ENCODE data around the gene NAGS.

Gene NAGS

DNA sequence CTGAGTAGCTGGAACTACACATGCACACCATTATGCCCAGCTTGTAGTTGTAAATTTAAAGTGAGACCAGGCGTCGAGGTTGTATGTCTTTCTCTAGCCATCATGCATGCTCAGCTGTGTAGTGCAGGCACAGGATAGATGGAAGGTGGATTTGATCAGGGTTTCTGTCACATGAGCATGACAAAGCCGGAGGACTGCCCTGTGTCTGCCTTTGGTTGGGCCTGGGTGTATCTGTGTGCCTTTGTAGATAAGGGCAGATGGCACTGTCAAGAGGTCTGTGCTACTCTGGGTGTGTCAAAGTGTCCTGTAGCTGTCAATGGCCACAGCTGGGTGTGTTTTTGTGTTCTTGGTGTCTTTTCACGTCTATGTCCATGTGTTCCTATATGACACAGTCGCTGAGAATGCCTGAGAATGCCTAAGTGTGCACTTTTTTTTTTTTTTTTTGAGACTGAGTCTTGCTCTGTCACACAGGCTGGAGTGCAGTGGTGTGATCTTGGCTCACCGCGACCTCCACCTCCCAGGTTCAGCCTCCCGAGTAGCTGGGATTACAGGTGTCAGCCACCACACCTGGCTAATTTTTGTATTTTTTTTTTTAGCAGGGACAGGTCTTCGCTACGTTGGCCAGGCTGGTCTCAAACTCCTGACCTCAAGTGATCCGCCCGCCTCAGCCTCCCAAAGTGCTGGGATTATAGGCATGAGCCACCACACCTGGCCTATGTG lies 4.1 kb upstream of the NAGS start:
- Histone ChIP-seq H3K27me3 (ENCODE audit: control insufficient read depth, insufficient read depth, low read length) (peaks cover 33% of the 10 kb centered on the region), H3K27ac (ENCODE audit: low read depth, low read length) (no peak overlapping the region)

DNA sequence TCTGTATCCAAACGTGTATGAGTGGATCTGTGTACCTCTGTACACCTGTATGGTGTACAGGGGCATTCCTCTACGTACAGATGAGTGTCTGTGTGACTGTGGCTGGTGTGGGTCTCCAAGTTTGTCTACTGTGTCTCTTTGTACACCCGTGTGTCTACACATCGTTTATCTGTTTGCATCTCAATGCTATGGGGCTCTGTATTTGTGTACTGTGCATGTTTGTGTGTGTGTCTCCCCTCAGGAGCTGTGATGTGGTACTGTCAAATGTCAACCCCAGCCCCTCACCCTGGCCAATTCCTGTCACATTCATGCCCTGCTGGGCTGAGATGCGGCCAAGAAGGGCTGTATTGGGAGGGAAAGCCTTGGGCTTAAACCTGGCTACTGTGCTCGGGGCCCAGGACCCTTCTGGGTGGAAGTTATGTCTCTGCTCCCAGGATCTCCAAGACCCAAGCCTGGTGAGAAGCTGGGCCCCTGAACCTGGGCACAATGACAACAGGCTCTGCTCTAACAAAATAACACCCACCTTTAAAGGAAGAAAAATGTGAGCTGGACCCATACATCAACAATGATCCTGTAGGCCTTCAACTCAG lies 3.5 kb upstream of the NAGS start:
- no peaks in the 10 kb centered on the region for H3K9me3 ChIP-seq (ENCODE audit: control insufficient read depth, insufficient read depth, low read depth, low read length)
- peaks cover 5% of the 10 kb centered on the region; the same call in 1 of the 2 replicates for H3K4me1 ChIP-seq (ENCODE audit: control insufficient read depth, insufficient read depth, low read length)
- no peak overlapping the region for H3K9ac ChIP-seq (ENCODE audit: low read length)
- H3K36me3 ChIP-seq (ENCODE audit: control insufficient read depth, insufficient read depth, low read length) = no peaks in the 10 kb centered on the region
- no peak overlapping the region for H3K27ac ChIP-seq (ENCODE audit: low read depth, low read length)
- H3K27me3 ChIP-seq (ENCODE audit: control insufficient read depth, insufficient read depth, low read length) = peaks cover 40% of the 10 kb centered on the region
- no peak overlapping the region for H3K4me3 ChIP-seq (ENCODE audit: low read depth, low read length)

More for the DNA sequence above, 4.1 kb upstream of the NAGS start:
- H3K9ac ChIP-seq (ENCODE audit: low read length) = no peak overlapping the region
- H3K36me3 ChIP-seq (ENCODE audit: control insufficient read depth, insufficient read depth, low read length) = no peaks in the 10 kb centered on the region
- H3K4me3 ChIP-seq (ENCODE audit: low read depth, low read length) = no peak overlapping the region
- peaks cover 2% of the 10 kb centered on the region; the same call in 1 of the 2 replicates for H3K4me1 ChIP-seq (ENCODE audit: control insufficient read depth, insufficient read depth, low read length)
- no peaks in the 10 kb centered on the region for H3K9me3 ChIP-seq (ENCODE audit: control insufficient read depth, insufficient read depth, low read depth, low read length)

DNA sequence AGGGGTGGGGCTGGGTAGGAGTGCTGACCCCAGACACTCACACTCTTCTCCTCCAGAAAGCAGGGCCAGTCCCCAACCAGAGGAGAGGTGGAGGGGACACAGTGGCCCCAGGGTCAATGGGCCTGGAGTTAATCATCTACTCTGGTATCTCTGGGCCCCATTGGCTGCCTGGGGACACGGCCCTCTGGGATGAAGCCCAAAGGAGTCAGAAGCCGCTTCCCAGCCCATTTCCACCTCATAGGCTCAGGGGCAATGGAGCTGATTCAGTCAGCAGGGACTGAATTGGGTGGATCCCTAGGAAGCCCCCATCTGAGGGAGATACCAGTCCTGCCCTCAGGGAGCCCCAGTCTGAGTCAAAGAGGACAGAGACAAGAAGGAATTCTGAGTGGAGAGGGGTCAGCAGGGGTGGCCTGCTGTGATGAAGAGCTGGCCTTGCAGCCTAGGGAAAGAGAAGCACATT lies 2.9 kb upstream of the NAGS start:
- Histone ChIP-seq H3K9ac (ENCODE audit: low read length) (no peak overlapping the region), H3K27ac (ENCODE audit: low read depth, low read length) (no peak overlapping the region)

DNA sequence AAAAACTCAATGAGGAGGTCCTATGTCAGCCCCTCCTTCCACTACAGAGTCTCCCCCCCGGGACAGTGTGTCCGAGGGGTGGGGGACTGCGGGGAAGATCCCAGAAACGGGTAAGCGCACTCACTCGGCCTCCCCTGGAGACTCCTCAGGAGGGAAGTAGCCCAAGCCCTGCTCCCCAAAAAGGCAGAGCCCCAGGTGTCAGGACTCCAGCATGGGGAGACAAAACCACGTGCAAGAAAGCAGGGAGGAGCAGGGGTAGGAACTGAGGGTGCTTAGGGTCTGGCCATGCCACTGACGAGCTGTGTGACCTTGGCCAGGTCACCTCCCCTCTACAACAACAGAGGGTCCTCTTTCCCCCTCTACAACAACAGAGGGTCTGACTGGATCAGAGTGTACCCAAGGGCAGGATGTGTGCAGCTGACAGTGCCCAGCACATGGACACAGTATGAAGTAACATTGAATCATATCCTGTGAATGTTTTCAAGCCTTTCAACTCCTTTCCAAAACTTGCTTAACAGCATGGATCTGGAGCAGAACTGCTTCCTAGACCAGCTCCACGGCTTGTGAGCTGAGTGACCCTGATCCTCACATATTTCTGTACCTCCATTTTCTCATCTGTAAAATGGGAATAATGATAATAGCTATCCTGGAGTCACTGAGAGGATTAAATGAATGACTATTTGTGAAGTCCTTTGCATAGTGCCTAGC lies 2.1 kb upstream of the NAGS start:
- Histone ChIP-seq H3K9me3 (ENCODE audit: control insufficient read depth, insufficient read depth, low read depth, low read length) (no peaks in the 10 kb centered on the region), H3K27me3 (ENCODE audit: control insufficient read depth, insufficient read depth, low read length) (peaks cover 42% of the 10 kb centered on the region), H3K9ac (ENCODE audit: low read length) (no peak overlapping the region), H3K36me3 (ENCODE audit: control insufficient read depth, insufficient read depth, low read length) (no peaks in the 10 kb centered on the region), H3K27ac (ENCODE audit: low read depth, low read length) (no peak overlapping the region), H3K4me1 (ENCODE audit: control insufficient read depth, insufficient read depth, low read length) (peaks cover 5% of the 10 kb centered on the region; the same call in 1 of the 2 replicates), H3K4me3 (ENCODE audit: low read depth, low read length) (no peak overlapping the region)

More for the DNA sequence above, 2.9 kb upstream of the NAGS start:
- Histone ChIP-seq H3K27me3 (ENCODE audit: control insufficient read depth, insufficient read depth, low read length) (peaks cover 42% of the 10 kb centered on the region), H3K4me1 (ENCODE audit: control insufficient read depth, insufficient read depth, low read length) (peaks cover 5% of the 10 kb centered on the region; the same call in 1 of the 2 replicates), H3K36me3 (ENCODE audit: control insufficient read depth, insufficient read depth, low read length) (no peaks in the 10 kb centered on the region), H3K9me3 (ENCODE audit: control insufficient read depth, insufficient read depth, low read depth, low read length) (no peaks in the 10 kb centered on the region), H3K4me3 (ENCODE audit: low read depth, low read length) (no peak overlapping the region)

DNA sequence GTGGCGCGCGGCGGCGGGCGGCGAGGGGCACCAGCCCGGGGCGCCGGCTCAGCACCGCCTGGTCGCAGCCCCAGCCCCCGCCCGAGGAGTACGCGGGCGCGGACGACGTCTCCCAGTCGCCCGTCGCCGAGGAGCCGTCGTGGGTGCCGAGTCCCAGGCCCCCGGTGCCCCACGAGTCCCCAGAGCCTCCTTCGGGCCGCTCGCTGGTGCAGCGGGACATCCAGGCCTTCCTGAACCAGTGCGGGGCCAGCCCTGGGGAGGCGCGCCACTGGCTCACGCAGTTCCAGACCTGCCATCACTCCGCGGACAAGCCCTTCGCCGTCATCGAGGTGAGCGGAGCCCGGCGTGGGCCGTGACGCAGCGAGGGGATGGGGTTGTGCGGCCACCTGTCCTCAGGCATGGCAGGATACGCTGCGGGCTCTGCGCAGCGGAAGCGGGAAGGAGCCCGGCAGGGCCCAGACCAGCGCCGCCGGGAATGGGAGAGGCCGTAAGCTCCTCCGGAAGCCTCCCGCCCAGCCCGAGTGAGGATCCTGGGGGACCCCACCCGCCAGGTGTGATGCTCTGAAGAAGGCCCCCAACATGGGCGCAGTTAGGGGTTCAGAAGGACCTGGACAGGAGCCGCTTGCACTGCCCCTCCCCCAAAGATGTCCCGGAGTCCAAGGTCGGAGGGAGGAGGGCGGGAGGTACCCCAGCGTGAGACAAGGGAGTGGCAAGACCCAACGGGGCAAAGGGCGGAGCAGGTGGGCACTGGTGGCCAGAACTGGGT lies 522 bp downstream of the NAGS start:
- peaks cover 4% of the 10 kb centered on the region for H3K36me3 ChIP-seq (ENCODE audit: control insufficient read depth, insufficient read depth, low read length)
- peak overlapping the region; percentile 86 for H3K4me3 ChIP-seq (ENCODE audit: low read depth, low read length)
- H3K9ac ChIP-seq (ENCODE audit: low read length) = peak overlapping the region; percentile 57
- H3K4me1 ChIP-seq (ENCODE audit: control insufficient read depth, insufficient read depth, low read length) = peaks cover 14% of the 10 kb centered on the region
- H3K9me3 ChIP-seq (ENCODE audit: control insufficient read depth, insufficient read depth, low read depth, low read length) = no peaks in the 10 kb centered on the region
- no peak overlapping the region for H3K27ac ChIP-seq (ENCODE audit: low read depth, low read length)
- peaks cover 42% of the 10 kb centered on the region for H3K27me3 ChIP-seq (ENCODE audit: control insufficient read depth, insufficient read depth, low read length)

DNA sequence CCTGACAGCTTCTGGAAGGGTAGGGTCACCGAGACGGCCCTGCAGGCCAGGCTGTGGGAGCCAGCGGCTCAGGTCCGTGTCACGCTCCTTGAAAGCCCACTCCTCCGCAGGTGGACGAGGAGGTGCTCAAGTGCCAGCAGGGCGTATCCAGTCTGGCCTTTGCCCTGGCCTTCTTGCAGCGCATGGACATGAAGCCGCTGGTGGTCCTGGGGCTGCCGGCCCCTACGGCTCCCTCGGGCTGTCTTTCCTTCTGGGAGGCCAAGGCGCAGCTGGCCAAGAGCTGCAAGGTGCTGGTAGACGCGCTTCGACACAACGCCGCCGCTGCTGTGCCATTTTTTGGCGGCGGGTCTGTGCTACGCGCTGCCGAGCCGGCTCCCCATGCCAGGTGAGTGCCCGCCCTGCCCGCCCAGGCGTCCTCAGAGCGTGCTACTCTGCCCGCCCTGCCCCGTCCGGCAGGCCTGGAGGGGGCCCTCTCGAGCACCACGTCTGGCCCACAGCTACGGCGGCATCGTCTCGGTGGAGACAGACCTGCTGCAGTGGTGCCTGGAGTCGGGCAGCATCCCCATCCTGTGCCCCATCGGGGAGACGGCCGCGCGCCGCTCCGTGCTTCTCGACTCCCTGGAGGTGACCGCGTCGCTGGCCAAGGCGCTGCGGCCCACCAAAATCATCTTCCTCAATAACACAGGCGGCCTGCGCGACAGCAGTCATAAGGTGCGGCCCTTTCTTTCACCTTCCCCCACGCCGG lies 1.3 kb downstream of the NAGS start:
- Histone ChIP-seq H3K27ac (ENCODE audit: low read depth, low read length) (no peak overlapping the region), H3K9ac (ENCODE audit: low read length) (peak overlapping the region; percentile 66), H3K4me3 (ENCODE audit: low read depth, low read length) (peak overlapping the region; percentile 86)

DNA sequence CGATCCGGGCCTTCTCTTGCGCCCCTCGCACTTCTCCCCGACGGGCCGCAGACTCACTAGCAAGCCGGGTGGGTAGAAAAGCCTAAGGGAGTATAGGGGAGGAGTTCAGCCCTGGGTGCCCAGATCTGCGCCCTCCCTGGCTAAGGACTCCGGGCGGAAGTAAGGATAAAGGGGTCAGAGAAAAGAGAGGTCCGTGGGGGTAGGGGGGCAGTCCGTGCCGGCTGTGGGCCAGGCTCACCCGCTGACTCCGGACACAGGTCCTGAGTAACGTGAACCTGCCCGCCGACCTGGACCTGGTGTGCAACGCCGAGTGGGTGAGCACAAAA lies 1.8 kb downstream of the NAGS start:
- Histone ChIP-seq H3K9me3 (ENCODE audit: control insufficient read depth, insufficient read depth, low read depth, low read length) (no peaks in the 10 kb centered on the region), H3K4me3 (ENCODE audit: low read depth, low read length) (peak overlapping the region; percentile 86), H3K36me3 (ENCODE audit: control insufficient read depth, insufficient read depth, low read length) (peaks cover 11% of the 10 kb centered on the region), H3K27ac (ENCODE audit: low read depth, low read length) (no peak overlapping the region), H3K4me1 (ENCODE audit: control insufficient read depth, insufficient read depth, low read length) (peaks cover 14% of the 10 kb centered on the region), H3K27me3 (ENCODE audit: control insufficient read depth, insufficient read depth, low read length) (peaks cover 42% of the 10 kb centered on the region), H3K9ac (ENCODE audit: low read length) (peak overlapping the region; percentile 66)

More for the DNA sequence above, 1.3 kb downstream of the NAGS start:
- Histone ChIP-seq H3K4me1 (ENCODE audit: control insufficient read depth, insufficient read depth, low read length) (peaks cover 14% of the 10 kb centered on the region), H3K36me3 (ENCODE audit: control insufficient read depth, insufficient read depth, low read length) (peaks cover 9% of the 10 kb centered on the region), H3K9me3 (ENCODE audit: control insufficient read depth, insufficient read depth, low read depth, low read length) (no peaks in the 10 kb centered on the region), H3K27me3 (ENCODE audit: control insufficient read depth, insufficient read depth, low read length) (peaks cover 42% of the 10 kb centered on the region)

DNA sequence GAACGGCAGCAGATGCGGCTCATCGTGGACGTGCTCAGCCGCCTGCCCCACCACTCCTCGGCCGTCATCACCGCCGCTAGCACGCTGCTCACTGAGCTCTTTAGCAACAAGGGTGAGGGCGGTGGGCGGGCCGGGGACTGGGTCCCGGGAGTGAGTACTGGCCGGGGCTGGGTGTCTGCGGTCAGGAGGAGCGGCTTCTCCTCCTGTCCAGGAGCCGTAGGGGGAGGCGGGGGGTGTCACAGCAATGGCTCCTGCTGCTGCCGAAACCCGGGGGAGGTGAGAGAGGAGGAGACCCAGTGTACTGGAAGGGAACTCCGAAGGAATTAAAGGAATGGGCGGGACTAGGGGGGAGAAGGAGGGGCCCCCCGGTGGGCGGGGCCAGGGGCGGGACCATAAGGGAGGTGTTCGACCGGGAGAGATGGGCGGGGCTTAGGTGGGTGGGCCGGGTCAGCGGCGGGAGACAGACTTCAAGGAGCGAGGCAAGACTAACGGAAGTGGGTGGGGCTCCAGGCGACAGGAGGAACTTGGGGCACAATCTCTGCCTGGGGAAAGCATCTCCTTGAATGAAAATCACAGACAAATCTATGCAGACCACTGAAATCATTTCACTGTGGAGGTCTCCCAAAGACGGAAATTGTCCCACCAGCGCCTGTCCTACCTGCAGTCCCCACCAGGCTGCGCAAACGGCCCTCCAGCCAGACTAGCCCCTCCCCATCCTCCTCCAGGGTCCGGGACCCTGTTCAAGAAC lies 2.4 kb downstream of the NAGS start:
- H3K9ac ChIP-seq (ENCODE audit: low read length) = peak overlapping the region; percentile 66
- H3K27me3 ChIP-seq (ENCODE audit: control insufficient read depth, insufficient read depth, low read length) = peaks cover 42% of the 10 kb centered on the region
- no peaks in the 10 kb centered on the region for H3K9me3 ChIP-seq (ENCODE audit: control insufficient read depth, insufficient read depth, low read depth, low read length)
- H3K36me3 ChIP-seq (ENCODE audit: control insufficient read depth, insufficient read depth, low read length) = peaks cover 16% of the 10 kb centered on the region
- peak overlapping the region; percentile 86 for H3K4me3 ChIP-seq (ENCODE audit: low read depth, low read length)
- H3K27ac ChIP-seq (ENCODE audit: low read depth, low read length) = no peak overlapping the region
- H3K4me1 ChIP-seq (ENCODE audit: control insufficient read depth, insufficient read depth, low read length) = peaks cover 14% of the 10 kb centered on the region

DNA sequence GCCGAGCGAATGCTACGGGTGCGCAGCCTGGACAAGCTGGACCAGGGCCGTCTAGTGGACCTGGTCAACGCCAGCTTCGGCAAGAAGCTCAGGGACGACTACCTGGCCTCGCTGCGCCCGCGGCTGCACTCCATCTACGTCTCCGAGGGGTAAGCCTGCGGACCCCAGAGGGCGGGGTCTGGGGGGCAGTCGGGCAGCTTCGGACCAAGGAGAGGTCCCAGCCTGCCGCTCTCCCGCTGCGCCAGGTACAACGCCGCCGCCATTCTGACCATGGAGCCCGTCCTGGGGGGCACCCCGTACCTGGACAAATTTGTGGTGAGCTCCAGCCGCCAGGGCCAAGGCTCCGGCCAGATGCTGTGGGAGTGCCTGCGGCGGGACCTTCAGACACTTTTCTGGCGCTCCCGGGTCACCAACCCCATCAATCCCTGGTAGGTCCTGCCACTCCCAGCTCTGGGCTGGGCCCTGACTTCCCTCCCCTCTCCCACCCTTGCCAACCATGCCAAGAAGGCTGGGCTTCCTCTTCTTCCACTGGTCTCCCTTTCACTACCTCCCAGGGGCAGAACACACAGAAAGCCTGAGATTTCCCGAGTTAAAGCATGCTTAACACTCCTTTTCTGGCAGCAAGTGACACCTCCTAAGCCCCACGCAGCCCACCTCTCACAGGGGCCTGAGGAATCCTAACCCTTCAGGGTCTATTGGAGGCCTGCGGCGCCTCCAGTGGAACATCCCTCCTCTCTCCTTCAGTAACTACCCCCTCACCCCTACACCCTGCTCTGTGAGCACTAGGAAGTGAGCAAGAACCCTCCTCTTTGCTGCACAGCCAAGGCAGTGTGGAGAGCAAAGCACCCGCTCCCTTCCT lies 3.2 kb downstream of the NAGS start:
- Histone ChIP-seq H3K9me3 (ENCODE audit: control insufficient read depth, insufficient read depth, low read depth, low read length) (no peaks in the 10 kb centered on the region), H3K27ac (ENCODE audit: low read depth, low read length) (no peak overlapping the region), H3K4me3 (ENCODE audit: low read depth, low read length) (peak overlapping the region; percentile 86), H3K36me3 (ENCODE audit: control insufficient read depth, insufficient read depth, low read length) (peaks cover 21% of the 10 kb centered on the region), H3K9ac (ENCODE audit: low read length) (peak overlapping the region; percentile 56), H3K4me1 (ENCODE audit: control insufficient read depth, insufficient read depth, low read length) (peaks cover 14% of the 10 kb centered on the region), H3K27me3 (ENCODE audit: control insufficient read depth, insufficient read depth, low read length) (peaks cover 38% of the 10 kb centered on the region)

All from HUES6 (cell line).